Keratinocyte (primary cell): ENCODE data around the gene TACC3.

Source experiments
- CTCF ChIP-seq, 3 experiments: IDR thresholded peaks in 1 of 3; conservative IDR thresholded peaks in 1 of 3; optimal IDR thresholded peaks in 1 of 3; 2 replicates in 2 of 3; 3 replicates in 1 of 3; pipeline versions ENCODE3 to v1.5.1; 2011; ENCODE audit warnings: low read length in 3 of 3, mild to moderate bottlenecking in 3 of 3, moderate library complexity in 2 of 3, control low read depth in 1 of 3, inconsistent platforms in 1 of 3; ENCODE audit not compliant: insufficient read depth in 2 of 3; ENCODE audit errors: extremely low read depth in 1 of 3
- EZH2 ChIP-seq: IDR thresholded peaks from one replicate; pipeline ENCODE4 v1.6.1; 2012; ENCODE audit warnings: inconsistent platforms, mild to moderate bottlenecking, low read length, moderate library complexity

GRCh38 chr4:1750381-1751154 lies 29.2 kb downstream of the TACC3 start:
- no peak for TF ChIP-seq EZH2
- TF ChIP-seq CTCF (optimal IDR thresholded peaks at IDR 0.05 in 1 of 3, IDR thresholded peaks at IDR 0.05 in 1 of 3, conservative IDR thresholded peaks at IDR 0.05 in 1 of 3; ENCODE audit: extremely low read depth in 1 of 3, insufficient read depth in 2 of 3, low read length in 3 of 3) = no peak
